Keratinocyte (primary cell): ENCODE results near the gene KSR1. TPM values are rescaled to one million over a fixed set of nuclear protein-coding genes. Genes with fewer than 3 reads are reported as not detected.

ENCODE experiments used
- DNase-seq: peaks from one replicate; pipeline ENCODE4 v3.0.0-alpha.2; 2011; ENCODE audit warnings: low read depth, missing footprints, low spot score
- FAIRE-seq: peaks from 2 replicates; lab custom pipeline; 2011; peaks lifted over from hg19 to GRCh38; lab: Jason Lieb, UNC
- H2AFZ ChIP-seq: 2 replicates; pipeline ENCODE4 v1.6.0; 2012; ENCODE audit warnings: low read length, control low read depth, inconsistent platforms; ENCODE audit not compliant: control insufficient read depth
- H3K27ac ChIP-seq: 2 replicates; pipeline ENCODE4 v1.5.1; 2011; ENCODE audit warnings: low read length; ENCODE audit not compliant: control insufficient read depth, insufficient read depth
- H3K27me3 ChIP-seq: 3 replicates; pipeline ENCODE4 v1.6.0; 2011; ENCODE audit warnings: low read length; ENCODE audit not compliant: control insufficient read depth, insufficient read depth; ENCODE audit errors: extremely low read depth
- H3K36me3 ChIP-seq, 2 experiments: 2 replicates in 1 of 2; 3 replicates in 1 of 2; pipeline ENCODE4 v1.5.1; 2011; ENCODE audit warnings: low read length in 2 of 2, mild to moderate bottlenecking in 1 of 2; ENCODE audit not compliant: control insufficient read depth in 2 of 2, insufficient read depth in 2 of 2; ENCODE audit errors: extremely low read depth in 1 of 2
- H3K4me1 ChIP-seq: 3 replicates; pipeline ENCODE4 v1.5.1; 2011; ENCODE audit warnings: low read length; ENCODE audit not compliant: control insufficient read depth, insufficient read depth; ENCODE audit errors: extremely low read depth
- H3K4me2 ChIP-seq: 3 replicates; pipeline ENCODE4 v1.6.0; 2011; ENCODE audit warnings: low read depth, low read length; ENCODE audit not compliant: control insufficient read depth, insufficient read depth; ENCODE audit errors: extremely low read depth
- H3K4me3 ChIP-seq, 3 experiments: fragments of 200-600 bp in 1 of 3; sonication (generic) in 1 of 3; 2 replicates in 2 of 3; 3 replicates in 1 of 3; pipeline ENCODE4 v1.5.1; 2011 to 2016; ENCODE audit warnings: low read length in 3 of 3, mild to moderate bottlenecking in 3 of 3, control low read depth in 2 of 3, inconsistent platforms in 1 of 3, low read depth in 1 of 3, mixed read lengths in 1 of 3, mixed run types in 1 of 3, moderate library complexity in 1 of 3; ENCODE audit not compliant: control insufficient read depth in 2 of 3, insufficient read depth in 2 of 3; ENCODE audit errors: extremely low read depth in 1 of 3
- H3K79me2 ChIP-seq: 2 replicates; pipeline ENCODE4 v1.6.0; 2012; ENCODE audit warnings: low read length; ENCODE audit not compliant: control insufficient read depth, insufficient read depth
- H3K9ac ChIP-seq: 3 replicates; pipeline ENCODE4 v1.6.0; 2011; ENCODE audit warnings: low read length; ENCODE audit not compliant: control insufficient read depth, insufficient read depth; ENCODE audit errors: extremely low read depth
- H3K9me1 ChIP-seq: 3 replicates; pipeline ENCODE4 v1.6.0; 2011; ENCODE audit warnings: low read length; ENCODE audit not compliant: control insufficient read depth, insufficient read depth; ENCODE audit errors: extremely low read depth
- H3K9me3 ChIP-seq: 2 replicates; pipeline ENCODE4 v1.5.1; 2012; ENCODE audit warnings: low read depth, low read length; ENCODE audit not compliant: control insufficient read depth
- H4K20me1 ChIP-seq: 3 replicates; pipeline ENCODE4 v1.6.0; 2011; ENCODE audit warnings: low read length; ENCODE audit not compliant: control insufficient read depth, insufficient read depth; ENCODE audit errors: extremely low read depth
- EZH2 ChIP-seq: IDR thresholded peaks from one replicate; pipeline ENCODE4 v1.6.1; 2012; ENCODE audit warnings: inconsistent platforms, mild to moderate bottlenecking, low read length, moderate library complexity
- dilution Hi-C: fragments of 300-500 bp; cut with MboI; formaldehyde crosslinking; loops from one replicate; pipeline ENCODE4 v1.7.0; 2020; ENCODE audit warnings: low sequenced_read_pairs; ENCODE audit not compliant: extremely low pct_ligation_motif_present
- polyA plus RNA-seq, 5 experiments: library from polyadenylated mRNA; depleted of rRNA in 3 of 5; stranded (reverse) in 3 of 5; stranded (forward) in 1 of 5; unstranded in 1 of 5; fragments of >200 nt; gene quantifications; 1 replicate in 1 of 5; 2 replicates in 3 of 5; 3 replicates in 1 of 5; pipeline versions ENCODE4 v1.2.1 to v1.2.3, GENCODE V29; 2011 to 2012; ENCODE audit warnings: missing spikeins in 2 of 5, low read depth in 1 of 5, low replicate concordance in 1 of 5
- TF ChIP-seq, protein P1 (sequence below), 3 experiments: IDR thresholded peaks in 1 of 3; conservative IDR thresholded peaks in 1 of 3; optimal IDR thresholded peaks in 1 of 3; 2 replicates in 2 of 3; 3 replicates in 1 of 3; pipeline versions ENCODE3 to v1.5.1; 2011; ENCODE audit warnings: low read length in 3 of 3, mild to moderate bottlenecking in 3 of 3, moderate library complexity in 2 of 3, control low read depth in 1 of 3, inconsistent platforms in 1 of 3; ENCODE audit not compliant: insufficient read depth in 2 of 3; ENCODE audit errors: extremely low read depth in 1 of 3

The KSR1 gene
- polyA plus RNA-seq, 1 donor (not counting 4 experiments of a cell fraction or from before 2014, with no cell fraction given), result 1.3 TPM

DNA sequence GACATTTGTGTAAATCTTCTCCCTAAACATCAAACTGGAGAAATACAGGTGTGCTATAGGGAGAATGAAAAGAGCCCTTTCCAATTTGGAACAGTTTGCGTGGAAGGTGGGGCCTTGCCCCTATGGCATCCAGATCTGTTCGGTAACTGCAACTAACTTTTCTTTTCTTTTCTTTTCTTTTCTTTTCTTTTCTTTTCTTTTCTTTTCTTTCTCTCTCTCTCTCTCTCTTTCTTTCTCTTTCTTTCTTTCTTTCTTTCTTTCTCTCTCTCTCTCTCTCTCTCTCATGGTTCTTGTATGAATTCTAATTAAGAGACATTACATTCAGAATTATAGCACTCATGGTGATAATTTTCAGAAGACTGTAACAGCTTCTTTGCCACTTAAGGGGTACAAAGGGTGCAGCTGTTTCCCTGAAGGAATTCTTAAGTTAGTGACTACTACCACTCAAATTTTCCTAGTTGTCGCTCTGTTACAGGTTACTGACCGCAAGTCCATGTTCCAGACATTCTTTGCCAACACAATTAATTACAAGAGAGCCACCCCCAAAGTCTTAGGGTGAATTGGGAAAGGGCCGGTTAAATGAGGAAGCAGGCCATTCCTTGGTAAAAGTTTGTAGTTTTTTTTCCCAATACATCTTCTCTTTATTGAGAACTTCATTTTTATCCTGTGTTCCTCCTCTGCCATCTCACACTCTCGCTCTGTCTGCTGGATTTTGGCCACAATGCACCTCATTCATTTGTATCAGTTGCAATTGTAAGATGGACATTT is 69.8 kb downstream of the KSR1 start:
- Histone ChIP-seq H4K20me1 (no peaks in the 10 kb centered on the region), H3K4me3 (no peak overlapping the region), H3K36me3 (no peaks in the 10 kb centered on the region), H3K27ac (no peak overlapping the region), H3K27me3 (no peaks in the 10 kb centered on the region), H3K9me3 (no peaks in the 10 kb centered on the region), H2AFZ (no peak overlapping the region), H3K4me1 (no peaks in the 10 kb centered on the region), H3K9me1 (no peaks in the 10 kb centered on the region), H3K4me2 (no peak overlapping the region), H3K9ac (no peak overlapping the region), H3K79me2 (no peaks in the 10 kb centered on the region)
- dilution Hi-C loops, result no loop called here
- no peak for TF ChIP-seq EZH2
- TF ChIP-seq, protein P1, sequence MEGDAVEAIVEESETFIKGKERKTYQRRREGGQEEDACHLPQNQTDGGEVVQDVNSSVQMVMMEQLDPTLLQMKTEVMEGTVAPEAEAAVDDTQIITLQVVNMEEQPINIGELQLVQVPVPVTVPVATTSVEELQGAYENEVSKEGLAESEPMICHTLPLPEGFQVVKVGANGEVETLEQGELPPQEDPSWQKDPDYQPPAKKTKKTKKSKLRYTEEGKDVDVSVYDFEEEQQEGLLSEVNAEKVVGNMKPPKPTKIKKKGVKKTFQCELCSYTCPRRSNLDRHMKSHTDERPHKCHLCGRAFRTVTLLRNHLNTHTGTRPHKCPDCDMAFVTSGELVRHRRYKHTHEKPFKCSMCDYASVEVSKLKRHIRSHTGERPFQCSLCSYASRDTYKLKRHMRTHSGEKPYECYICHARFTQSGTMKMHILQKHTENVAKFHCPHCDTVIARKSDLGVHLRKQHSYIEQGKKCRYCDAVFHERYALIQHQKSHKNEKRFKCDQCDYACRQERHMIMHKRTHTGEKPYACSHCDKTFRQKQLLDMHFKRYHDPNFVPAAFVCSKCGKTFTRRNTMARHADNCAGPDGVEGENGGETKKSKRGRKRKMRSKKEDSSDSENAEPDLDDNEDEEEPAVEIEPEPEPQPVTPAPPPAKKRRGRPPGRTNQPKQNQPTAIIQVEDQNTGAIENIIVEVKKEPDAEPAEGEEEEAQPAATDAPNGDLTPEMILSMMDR (optimal IDR thresholded peaks at IDR 0.05 in 1 of 3, IDR thresholded peaks at IDR 0.05 in 1 of 3, conservative IDR thresholded peaks at IDR 0.05 in 1 of 3; ENCODE audit: extremely low read depth in 1 of 3, insufficient read depth in 2 of 3, low read length in 3 of 3), result no peak
- FAIRE-seq (no peak), DNase-seq (no peak)

DNA sequence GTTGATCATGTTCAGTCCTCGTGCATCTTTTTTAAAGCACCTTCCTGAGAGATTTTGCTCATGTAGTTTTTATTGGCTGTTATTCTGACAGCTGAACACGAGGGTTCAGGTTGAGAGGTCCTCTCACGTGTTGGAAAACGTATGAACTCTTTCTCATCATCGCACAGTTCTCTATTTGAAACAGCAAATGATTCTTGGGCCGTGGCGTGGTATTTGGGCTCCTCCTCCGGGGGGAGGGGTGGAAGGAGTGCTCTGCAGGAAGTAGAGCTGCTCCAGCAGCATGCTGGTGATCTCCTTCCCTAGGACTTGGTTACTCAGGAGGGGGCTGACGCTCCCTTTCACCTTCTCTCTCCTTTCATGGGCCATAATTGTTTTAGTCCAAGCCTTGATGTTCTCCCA is 70.4 kb downstream of the KSR1 start:
- TF ChIP-seq, protein P1 (optimal IDR thresholded peaks at IDR 0.05 in 1 of 3, IDR thresholded peaks at IDR 0.05 in 1 of 3, conservative IDR thresholded peaks at IDR 0.05 in 1 of 3; ENCODE audit: extremely low read depth in 1 of 3, insufficient read depth in 2 of 3, low read length in 3 of 3), result no peak
- TF ChIP-seq EZH2, result no peak
- H3K27ac ChIP-seq, result no peak overlapping the region
- dilution Hi-C loops, result no loop called here
- no peaks in the 10 kb centered on the region for H3K9me3 ChIP-seq
- H3K4me2 ChIP-seq, result no peak overlapping the region
- no peaks in the 10 kb centered on the region for H3K4me1 ChIP-seq
- H3K27me3 ChIP-seq, result no peaks in the 10 kb centered on the region
- no peaks in the 10 kb centered on the region for H3K36me3 ChIP-seq
- H3K4me3 ChIP-seq, result no peak overlapping the region
- FAIRE-seq, result no peak
- H2AFZ ChIP-seq, result no peak overlapping the region
- H3K79me2 ChIP-seq, result no peaks in the 10 kb centered on the region
- no peak overlapping the region for H3K9ac ChIP-seq
- DNase-seq, result no peak
- H3K9me1 ChIP-seq, result no peaks in the 10 kb centered on the region
- H4K20me1 ChIP-seq, result no peaks in the 10 kb centered on the region
